Stimulated activated CD4-positive, alpha-beta T cell treated with anti-CD3 and anti-CD28 coated beads, Interleukin-1b, Interleukin-23, amount 100 ng/mL, for 24 hours (primary cell): ENCODE measurements around the gene E2F3.

Source experiments
- DNase-seq, 4 experiments: peaks; one replicate each; pipeline ENCODE4 v3.0.0-alpha.2; 2020; ENCODE audit warnings: low read depth in 4 of 4, low spot score in 1 of 4

The E2F3 gene

DNA sequence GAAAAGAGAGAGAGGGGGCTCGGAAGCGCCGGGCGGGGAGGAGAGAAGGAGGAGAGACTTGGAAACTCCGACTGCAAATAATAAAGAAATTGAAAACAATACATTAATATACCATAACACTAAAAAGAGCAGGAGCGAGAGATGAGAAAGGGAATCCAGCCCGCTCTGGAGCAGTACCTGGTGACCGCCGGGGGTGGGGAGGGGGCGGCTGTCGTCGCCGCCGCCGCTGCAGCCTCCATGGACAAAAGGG, 338 bp downstream of the E2F3 start:
- peak in 1 of 4 experiments; percentile 32 for DNase-seq

DNA sequence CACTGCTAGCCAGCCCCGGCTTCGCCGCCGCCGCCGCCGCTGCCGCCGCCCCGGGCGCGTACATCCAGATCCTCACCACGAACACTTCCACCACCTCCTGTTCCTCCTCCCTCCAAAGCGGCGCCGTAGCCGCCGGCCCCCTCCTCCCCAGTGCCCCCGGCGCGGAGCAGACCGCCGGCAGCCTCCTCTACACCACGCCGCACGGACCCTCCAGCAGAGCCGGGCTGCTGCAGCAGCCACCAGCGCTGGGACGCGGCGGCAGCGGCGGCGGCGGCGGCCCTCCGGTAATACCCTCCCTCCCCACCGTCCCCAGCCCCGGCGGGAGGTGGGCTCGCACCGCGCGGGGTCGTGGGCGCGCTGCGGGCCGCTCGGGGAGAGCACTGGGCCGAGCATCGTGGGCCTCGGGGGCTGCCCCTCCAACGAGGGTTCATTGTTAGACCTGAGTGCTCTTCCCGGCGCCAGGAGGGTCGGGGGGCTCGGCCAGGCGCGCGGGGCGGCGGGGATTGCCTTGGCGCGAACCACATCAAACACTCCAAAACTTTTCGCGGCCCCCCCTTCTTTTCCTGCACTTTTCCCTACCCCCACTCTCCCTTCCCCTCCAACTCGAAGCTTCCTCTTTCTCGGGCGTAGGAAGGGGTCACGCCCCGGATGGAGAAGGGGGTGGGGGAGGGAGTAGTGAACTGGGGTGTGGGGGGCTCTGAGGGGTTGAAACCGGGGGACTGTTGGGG, 827 bp downstream of the E2F3 start:
- DNase-seq = peak; percentile 16 to 47 (median 20)

GRCh38 chr6:20403070-20403765, 1.5 kb downstream of the E2F3 start:
- peak; percentile 66 to 90 (median 84) for DNase-seq

GRCh38 chr6:20403766-20404640, 2.3 kb downstream of the E2F3 start:
- peak; percentile 38 to 73 (median 60) for DNase-seq

DNA sequence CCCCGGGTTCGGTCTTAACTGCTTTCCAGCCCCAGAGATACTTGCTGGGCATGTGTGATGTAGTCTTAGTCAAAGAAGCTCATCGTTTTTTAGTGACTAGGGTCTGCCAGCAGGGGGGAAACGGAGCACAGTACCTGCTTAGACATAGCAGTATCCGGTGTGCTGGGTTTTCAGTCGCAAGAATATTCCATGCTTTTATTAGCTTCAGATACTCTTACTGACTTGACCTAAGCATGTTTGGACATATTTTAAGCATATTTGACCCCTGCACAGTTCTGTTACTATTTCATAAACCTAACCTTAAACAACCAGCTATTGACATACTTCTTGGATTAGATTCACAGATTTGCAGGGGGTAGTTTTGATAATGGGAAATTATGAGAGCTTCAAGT, 3.0 kb downstream of the E2F3 start:
- peak; percentile 24 to 51 (median 38) for DNase-seq

DNA sequence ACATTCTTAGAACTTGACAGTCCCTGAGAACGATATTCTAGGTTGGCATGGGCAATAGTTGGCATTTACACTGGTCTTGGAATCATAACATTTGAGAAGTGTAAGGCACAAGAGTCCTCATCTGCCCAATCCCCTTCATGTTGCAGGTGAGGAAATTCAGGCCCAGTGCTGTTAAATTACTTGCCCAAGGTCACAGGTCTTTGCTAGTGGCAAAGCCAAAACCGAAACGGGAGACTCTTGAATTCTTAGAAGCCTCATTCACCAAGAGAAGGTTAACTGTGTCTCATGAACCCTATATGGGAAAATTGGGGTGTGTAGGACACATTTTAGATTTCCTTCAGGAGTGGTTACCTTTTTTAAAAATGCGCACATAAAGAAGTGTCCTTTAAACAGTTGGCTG, 7.2 kb downstream of the E2F3 start:
- DNase-seq = no peak

GRCh38 chr6:20409427-20409971, 7.8 kb downstream of the E2F3 start:
- no peak for DNase-seq

DNA sequence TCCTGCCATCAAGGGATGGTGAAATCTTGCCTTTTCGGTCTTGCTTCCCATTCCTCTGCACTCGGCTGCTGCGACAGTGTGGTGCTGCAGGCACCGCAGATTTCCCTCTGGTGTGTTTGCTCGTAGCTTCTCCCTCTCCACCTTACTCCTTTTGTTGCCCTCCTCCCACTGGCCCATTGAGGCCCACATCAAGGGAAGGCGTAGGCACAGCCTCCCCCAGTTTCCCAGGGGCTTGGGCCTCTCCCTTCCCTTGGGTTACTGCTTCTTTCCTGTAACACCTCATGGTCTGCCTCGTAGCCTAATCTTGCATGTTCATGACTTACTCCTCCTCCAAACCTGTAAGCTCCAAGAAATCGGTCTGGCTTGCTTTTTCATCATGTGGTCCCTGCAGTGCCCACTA, 9.9 kb downstream of the E2F3 start:
- no peak for DNase-seq

GRCh38 chr6:20411953-20412681, 10.4 kb downstream of the E2F3 start:
- DNase-seq = no peak

- no peak for DNase-seq
These were observed 11.0 kb downstream of the E2F3 start for GRCh38 chr6:20412682-20413073.

DNA sequence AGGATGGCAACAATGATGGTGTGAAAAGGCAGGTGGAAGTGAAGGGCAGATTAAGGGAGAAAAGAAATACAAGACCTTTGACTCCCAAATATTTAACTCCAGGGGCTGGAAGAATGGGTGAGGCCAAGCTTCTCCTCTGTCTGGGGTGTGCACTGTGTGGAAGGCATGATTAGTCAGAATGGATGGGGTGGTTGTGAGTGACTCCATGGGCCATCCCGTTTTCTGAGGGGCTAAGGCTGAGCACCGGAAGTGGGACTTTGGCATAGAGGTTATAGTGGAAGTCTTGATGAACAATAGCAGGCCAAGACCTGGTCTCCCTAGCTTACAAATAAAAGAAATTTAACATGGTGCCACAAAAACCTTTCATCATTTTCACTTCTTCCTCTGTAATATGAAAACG, 12.1 kb downstream of the E2F3 start:
- no peak for DNase-seq

- DNase-seq = no peak
These were observed 13.0 kb downstream of the E2F3 start for GRCh38 chr6:20414711-20415110.

DNA sequence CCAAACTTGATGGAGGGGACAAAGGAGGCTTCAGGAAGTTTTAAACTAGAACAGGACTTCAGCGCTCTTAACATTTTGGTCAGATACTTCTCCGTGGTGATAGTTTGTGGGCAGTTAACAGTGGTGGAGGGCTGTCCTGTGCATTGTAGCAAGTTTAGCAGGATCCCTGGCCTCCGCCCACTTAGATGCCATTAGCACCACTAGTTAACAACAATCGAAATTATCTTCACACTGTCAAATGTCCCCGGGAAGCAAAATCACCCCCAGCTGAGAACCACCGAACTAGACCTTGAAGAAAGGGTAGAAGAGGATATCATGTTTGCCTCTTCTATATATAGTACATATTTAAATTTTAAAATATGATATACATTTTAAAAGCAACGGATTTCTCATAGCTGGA, 13.6 kb downstream of the E2F3 start:
- no peak for DNase-seq

DNA sequence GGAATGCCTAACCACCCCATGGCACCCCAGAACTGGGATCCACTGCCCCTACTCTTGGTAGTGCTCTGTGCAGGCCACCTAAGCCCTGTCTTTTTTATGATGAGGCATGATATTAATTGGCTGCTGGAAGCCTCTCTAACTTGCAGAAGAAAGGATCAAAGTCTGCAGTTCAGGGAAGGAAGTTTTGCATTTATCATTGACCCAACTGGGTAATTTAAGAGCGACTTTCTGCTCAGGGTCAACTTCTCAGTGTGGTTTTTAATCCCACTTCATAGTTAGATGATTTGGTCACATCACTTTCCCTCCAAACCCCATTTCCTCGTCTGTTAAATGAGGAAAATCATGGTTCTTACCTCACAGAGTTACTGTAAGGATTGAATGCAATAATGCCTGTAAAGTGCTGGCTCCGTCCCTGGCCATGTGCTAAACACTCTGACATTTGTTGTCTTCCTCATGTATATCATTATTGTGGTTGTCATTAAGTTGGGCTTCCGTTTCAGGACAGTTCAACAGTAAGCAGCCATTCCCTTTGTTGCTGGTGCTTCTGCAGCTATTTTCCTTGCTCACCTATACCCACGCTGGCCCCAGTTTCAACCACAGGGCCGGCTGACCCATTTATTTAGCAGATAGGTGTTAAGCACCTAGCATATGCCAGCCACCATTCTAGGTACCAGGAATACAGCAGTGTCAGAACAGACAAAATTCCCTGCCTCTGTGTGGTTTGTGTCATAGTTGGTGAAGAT, 14.2 kb downstream of the E2F3 start:
- no peak for DNase-seq

GRCh38 chr6:20416567-20417345, 15.1 kb downstream of the E2F3 start:
- DNase-seq = no peak

- no peak for DNase-seq
These were observed 16.1 kb downstream of the E2F3 start for GRCh38 chr6:20417819-20418218.

- no peak for DNase-seq
These were observed 24.8 kb downstream of the E2F3 start for GRCh38 chr6:20426177-20427082.

GRCh38 chr6:20427856-20428255, 26.2 kb downstream of the E2F3 start:
- no peak for DNase-seq

DNA sequence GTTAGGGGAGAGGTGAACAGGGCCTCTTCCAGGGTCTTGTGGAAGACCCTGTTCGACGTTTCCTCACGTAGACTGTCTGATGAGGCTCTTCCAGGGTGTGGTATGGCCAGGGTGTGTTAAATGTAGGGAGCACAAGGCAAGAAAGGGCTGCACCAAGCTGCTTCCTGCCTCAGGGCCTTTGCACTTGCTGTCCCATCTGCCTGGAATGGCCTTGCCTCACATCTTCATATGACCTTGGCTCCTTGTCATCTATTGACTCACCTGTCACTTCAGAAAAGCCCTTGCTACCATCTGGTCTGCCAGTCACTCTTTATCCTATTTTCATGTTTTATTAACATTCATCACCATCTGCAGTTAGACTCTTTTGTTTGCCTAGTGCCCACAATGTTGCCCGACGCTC, 31.0 kb downstream of the E2F3 start:
- DNase-seq = no peak
